ENCODE results near the gene MYOT.

The MYOT gene

GRCh38 chr5:137822984-137823383, 44.7 kb upstream of the MYOT start:
- no peak for DNase-seq (ENCODE audit: low read depth in 1 of 2, low spot score in 1 of 2)
- Histone ChIP-seq H3K27ac (replicated peaks) (no peak overlapping the region), H3K4me3 (replicated peaks; ENCODE audit: insufficient read depth, low read length) (no peak overlapping the region), H3K27me3 (ENCODE audit: insufficient read depth, poor library complexity, severe bottlenecking) (no peaks in the 10 kb centered on the region)
- TF ChIP-seq SPI1 (IDR thresholded peaks at IDR 0.05; ENCODE audit: borderline replicate concordance, low read depth) = no peak
- TF ChIP-seq POLR2AphosphoS5 (IDR thresholded peaks at IDR 0.05; ENCODE audit: low read depth) = no peak
- TF ChIP-seq REST (IDR thresholded peaks at IDR 0.05; ENCODE audit: insufficient replicate concordance, low read depth) = no peak
- TF ChIP-seq CTCF (IDR thresholded peaks at IDR 0.05; ENCODE audit: insufficient read depth, low read length) = no peak
- TF ChIP-seq GABPA (IDR thresholded peaks at IDR 0.05; ENCODE audit: low read depth) = no peak

GRCh38 chr5:137825165-137825564, 42.5 kb upstream of the MYOT start:
- Histone ChIP-seq H3K27ac (replicated peaks) (no peak overlapping the region), H3K4me3 (replicated peaks; ENCODE audit: insufficient read depth, low read length) (no peak overlapping the region), H3K27me3 (ENCODE audit: insufficient read depth, poor library complexity, severe bottlenecking) (no peaks in the 10 kb centered on the region)
- DNase-seq (ENCODE audit: low read depth in 1 of 2, low spot score in 1 of 2) = no peak
- TF ChIP-seq GABPA (IDR thresholded peaks at IDR 0.05; ENCODE audit: low read depth) = no peak
- TF ChIP-seq POLR2AphosphoS5 (IDR thresholded peaks at IDR 0.05; ENCODE audit: low read depth) = no peak
- no peak for TF ChIP-seq CTCF (IDR thresholded peaks at IDR 0.05; ENCODE audit: insufficient read depth, low read length)
- no peak for TF ChIP-seq REST (IDR thresholded peaks at IDR 0.05; ENCODE audit: insufficient replicate concordance, low read depth)
- TF ChIP-seq SPI1 (IDR thresholded peaks at IDR 0.05; ENCODE audit: borderline replicate concordance, low read depth) = no peak

GRCh38 chr5:137826067-137826466, 41.6 kb upstream of the MYOT start:
- H3K27ac ChIP-seq (replicated peaks) = no peak overlapping the region
- TF ChIP-seq GABPA (IDR thresholded peaks at IDR 0.05; ENCODE audit: low read depth) (no peak), REST (IDR thresholded peaks at IDR 0.05; ENCODE audit: insufficient replicate concordance, low read depth) (no peak), CTCF (IDR thresholded peaks at IDR 0.05; ENCODE audit: insufficient read depth, low read length) (no peak), SPI1 (IDR thresholded peaks at IDR 0.05; ENCODE audit: borderline replicate concordance, low read depth) (no peak), POLR2AphosphoS5 (IDR thresholded peaks at IDR 0.05; ENCODE audit: low read depth) (no peak)
- no peak overlapping the region for H3K4me3 ChIP-seq (replicated peaks; ENCODE audit: insufficient read depth, low read length)
- no peaks in the 10 kb centered on the region for H3K27me3 ChIP-seq (ENCODE audit: insufficient read depth, poor library complexity, severe bottlenecking)
- DNase-seq (ENCODE audit: low read depth in 1 of 2, low spot score in 1 of 2) = no peak

All from HL-60 (cell line).